Amygdala (tissue), 56 donors: Measurements from ENCODE around the gene CDIP1.

Experiments used
- DNase-seq, 56 donors: peaks; one replicate each; lab custom pipeline; 2025; lab: John Stamatoyannopoulos, UW

The CDIP1 gene

GRCh38 chr16:4463522-4464163, 74.9 kb downstream of the CDIP1 start:
- DNase-seq, result no peak

- peak in 23 of 56 donors; percentile 4 to 76 (median 26) for DNase-seq
Measured at GRCh38 chr16:4461250-4462085, 77.1 kb downstream of the CDIP1 start.

DNA sequence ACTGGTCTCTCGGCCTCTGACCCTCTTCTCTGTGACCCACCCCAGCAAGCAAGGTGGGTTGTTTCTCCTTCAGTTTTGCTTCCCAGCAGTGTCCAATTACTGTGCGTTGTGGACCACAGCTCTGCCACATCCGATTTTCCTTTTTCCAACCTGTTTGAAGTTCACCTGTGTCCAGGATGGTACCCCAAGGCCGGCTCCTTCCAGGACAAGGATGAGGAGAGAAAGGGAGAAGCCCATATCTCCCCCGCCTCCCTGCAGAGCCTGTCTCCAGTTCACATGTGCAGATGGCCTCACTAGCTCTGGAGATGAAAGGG, 77.7 kb downstream of the CDIP1 start:
- peak in 1 of 56 donors; percentile 13 for DNase-seq
